SU-DHL-6 (cell line): Measurements from ENCODE around the gene CCDC181.

Source experiments
- EZH2phosphoT487 ChIP-seq: fragments of 200-600 bp; sonication (generic), shearing (Covaris generic); conservative IDR thresholded peaks from 2 replicates; pipeline ENCODE4 v1.6.1; 2018; ENCODE audit warnings: mild to moderate bottlenecking, antibody characterized with exemption, low read length, moderate library complexity, mixed read lengths
- TF ChIP-seq, protein P1 (sequence below): fragments of 200-600 bp; sonication (generic); IDR thresholded peaks from one replicate; pipeline ENCODE4 v1.5.1; 2017; ENCODE audit warnings: antibody characterized with exemption, mild to moderate bottlenecking, low read length, moderate library complexity; ENCODE audit not compliant: insufficient read depth, poor library complexity, severe bottlenecking

DNA sequence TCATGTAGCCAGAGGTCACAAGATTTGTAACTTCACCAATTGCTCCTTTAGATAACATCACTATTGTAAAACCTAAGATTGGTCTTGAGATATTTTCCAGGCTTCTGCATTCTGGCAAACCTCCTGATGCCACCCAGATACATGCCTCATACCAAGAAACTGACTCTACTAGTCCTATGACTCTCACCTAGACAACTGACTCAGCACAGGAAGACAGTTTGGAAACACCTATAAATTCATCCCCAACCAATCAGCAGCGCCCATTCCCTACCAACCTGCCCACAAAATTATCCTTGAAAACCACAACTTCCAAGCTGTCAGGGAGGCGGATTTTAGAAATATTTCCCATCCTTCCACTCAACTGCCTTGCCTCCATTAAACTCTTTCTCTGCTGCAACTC, 62.3 kb downstream of the CCDC181 start:
- TF ChIP-seq, protein P1, sequence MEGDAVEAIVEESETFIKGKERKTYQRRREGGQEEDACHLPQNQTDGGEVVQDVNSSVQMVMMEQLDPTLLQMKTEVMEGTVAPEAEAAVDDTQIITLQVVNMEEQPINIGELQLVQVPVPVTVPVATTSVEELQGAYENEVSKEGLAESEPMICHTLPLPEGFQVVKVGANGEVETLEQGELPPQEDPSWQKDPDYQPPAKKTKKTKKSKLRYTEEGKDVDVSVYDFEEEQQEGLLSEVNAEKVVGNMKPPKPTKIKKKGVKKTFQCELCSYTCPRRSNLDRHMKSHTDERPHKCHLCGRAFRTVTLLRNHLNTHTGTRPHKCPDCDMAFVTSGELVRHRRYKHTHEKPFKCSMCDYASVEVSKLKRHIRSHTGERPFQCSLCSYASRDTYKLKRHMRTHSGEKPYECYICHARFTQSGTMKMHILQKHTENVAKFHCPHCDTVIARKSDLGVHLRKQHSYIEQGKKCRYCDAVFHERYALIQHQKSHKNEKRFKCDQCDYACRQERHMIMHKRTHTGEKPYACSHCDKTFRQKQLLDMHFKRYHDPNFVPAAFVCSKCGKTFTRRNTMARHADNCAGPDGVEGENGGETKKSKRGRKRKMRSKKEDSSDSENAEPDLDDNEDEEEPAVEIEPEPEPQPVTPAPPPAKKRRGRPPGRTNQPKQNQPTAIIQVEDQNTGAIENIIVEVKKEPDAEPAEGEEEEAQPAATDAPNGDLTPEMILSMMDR: no peak
- TF ChIP-seq EZH2phosphoT487: no peak
